Adipose tissue (tissue), 3 donors: Measurements from ENCODE around the gene LENG1. TPM values are rescaled to one million over a fixed set of nuclear protein-coding genes. Genes with fewer than 3 reads are reported as not detected.
"Not testable (repeated sequence)": the region's sequence is repeated elsewhere in the genome, so short reads cannot be mapped to it uniquely, and the experiment has no call there.

ENCODE experiments used
- H3K27ac ChIP-seq: one replicate; pipeline ENCODE4 v1.5.1; 2013; ENCODE audit warnings: low read depth, low read length
- WGBS, 3 donors: extraction: QIAGEN DNeasy Blood & Tissue Kit; methylation state at CpG; one replicate each; pipeline ENCODE4 v1.1.7; 2013; 5-methylcytosine and 5-hydroxymethylcytosine counted together
- polyA plus RNA-seq, 3 donors: library from polyadenylated mRNA; stranded (reverse); fragments of 200-250 nt; gene quantifications; one replicate each; pipeline ENCODE4 v1.2.3, GENCODE V29; 2013
- donor health status: healthy with polysubstance abuse.
- donor health status: Bipolar disorder and iron deficiency.
- donor health status: healthy.

LENG1 gene
- polyA plus RNA-seq: 1 to 10 TPM; 5.1 to 7.2 (median 6.2) TPM

GRCh38 chr19:54159352-54160181 lies at the start of gene LENG1:
LENG1 (minus strand) TSS chr19:54159721; CDS start chr19:54159695, 26 bp downstream.
- WGBS, 3 donors: 0 to 1% (median 0%) methylated on average over 70 to 72 of the region's 72 CpGs
- peak within 1 kb of the TSS; percentile 60 for H3K27ac ChIP-seq

- WGBS, 3 donors: 66 to 82% (median 79%) methylated on average over 8 of the region's 8 CpGs
- H3K27ac ChIP-seq: peak overlapping the region; percentile 90
These were observed 49.2 kb upstream of the LENG1 start for GRCh38 chr19:54208784-54209057.

GRCh38 chr19:54207983-54208783 lies 48.7 kb upstream of the LENG1 start:
- H3K27ac ChIP-seq: peak overlapping the region; percentile 90
- WGBS, 3 donors: 38 to 54% (median 53%) methylated on average over 17 to 18 of the region's 18 CpGs

GRCh38 chr19:54207676-54207982 lies 48.1 kb upstream of the LENG1 start:
- peak overlapping the region; percentile 66 for H3K27ac ChIP-seq
- WGBS, 3 donors: 45 to 76% (median 48%) methylated on average over 5 of the region's 5 CpGs

DNA sequence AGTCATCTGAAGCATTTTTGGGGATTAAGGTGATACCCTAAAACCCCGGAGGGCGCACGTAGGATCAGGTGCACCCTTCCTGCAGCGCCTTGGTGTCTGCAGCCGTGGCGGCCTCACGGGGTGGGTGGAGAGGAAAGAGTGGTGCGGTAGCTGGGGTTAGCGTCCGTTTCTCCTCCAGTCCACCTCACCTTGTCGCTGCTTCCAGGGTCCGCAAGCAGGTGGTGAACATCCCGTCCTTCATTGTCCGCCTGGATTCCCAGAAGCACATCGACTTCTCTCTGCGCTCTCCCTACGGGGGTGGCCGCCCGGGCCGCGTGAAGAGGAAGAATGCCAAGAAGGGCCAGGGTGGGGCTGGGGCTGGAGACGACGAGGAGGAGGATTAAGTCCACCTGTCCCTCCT lies 47.7 kb upstream of the LENG1 start:
- peak overlapping the region; percentile 66 for H3K27ac ChIP-seq
- WGBS, 3 donors: 56 to 78% (median 72%) methylated on average over 16 to 23 of the region's 23 CpGs

DNA sequence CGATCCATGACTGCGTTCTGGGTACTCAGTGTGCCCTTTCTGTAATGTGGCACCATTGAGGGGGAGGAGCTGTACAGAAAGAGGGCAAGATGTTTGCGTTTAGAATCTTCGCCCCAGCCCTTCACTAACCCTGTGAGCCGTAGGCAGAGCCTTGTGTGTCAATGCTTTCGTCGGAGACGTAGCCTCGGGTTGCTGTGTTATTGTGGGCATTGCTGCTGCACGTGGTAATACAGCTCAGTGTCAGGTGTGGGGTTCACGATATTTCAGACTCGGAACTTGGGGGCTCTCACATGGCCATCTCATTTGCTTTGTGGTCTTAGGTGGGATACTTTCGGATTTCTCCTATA lies 47.3 kb upstream of the LENG1 start:
- 78 to 81% (median 79%) methylated on average over 13 of the region's 13 CpGs for WGBS, 3 donors
- H3K27ac ChIP-seq: peak overlapping the region; percentile 66

GRCh38 chr19:54206030-54206830 lies 46.7 kb upstream of the LENG1 start:
- WGBS, 3 donors: 86 to 88% (median 87%) methylated on average over 26 to 27 of the region's 27 CpGs
- H3K27ac ChIP-seq: peak overlapping the region; percentile 66

DNA sequence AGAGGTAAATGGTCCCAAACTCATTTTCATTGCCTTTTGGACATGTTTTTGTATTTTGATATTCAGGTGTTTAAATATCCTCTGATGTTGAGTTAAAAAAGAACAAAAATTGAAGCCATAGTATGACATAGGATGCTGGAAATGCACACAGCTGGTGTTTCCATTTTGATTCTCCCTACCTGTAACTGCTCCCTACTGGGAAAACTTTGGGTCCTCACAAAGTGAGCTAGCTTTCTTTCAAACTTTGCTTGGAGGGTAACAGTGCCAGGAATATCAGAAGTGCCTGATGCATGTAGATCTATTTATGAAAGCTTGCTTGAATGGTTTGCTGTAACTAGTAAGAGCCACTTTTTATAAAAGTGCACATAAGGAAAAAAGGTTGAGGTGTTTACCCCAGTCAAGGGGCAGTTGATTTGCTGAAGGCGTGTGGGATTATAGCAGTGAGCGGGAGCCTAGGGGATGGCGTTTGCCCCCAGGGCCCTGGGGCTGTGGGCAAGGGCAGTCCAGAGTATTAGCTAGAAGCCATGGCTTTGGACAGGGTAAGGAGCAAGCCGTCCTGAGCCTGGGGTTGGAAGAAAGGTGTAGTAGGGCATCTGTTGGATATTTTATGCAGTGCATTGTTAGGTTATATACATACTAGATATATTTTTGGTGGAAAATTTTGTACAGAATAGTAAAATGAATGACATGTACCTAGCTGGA lies 45.4 kb upstream of the LENG1 start:
- no peak overlapping the region for H3K27ac ChIP-seq
- WGBS, 3 donors: 75 to 84% (median 77%) methylated on average over 4 of the region's 4 CpGs

DNA sequence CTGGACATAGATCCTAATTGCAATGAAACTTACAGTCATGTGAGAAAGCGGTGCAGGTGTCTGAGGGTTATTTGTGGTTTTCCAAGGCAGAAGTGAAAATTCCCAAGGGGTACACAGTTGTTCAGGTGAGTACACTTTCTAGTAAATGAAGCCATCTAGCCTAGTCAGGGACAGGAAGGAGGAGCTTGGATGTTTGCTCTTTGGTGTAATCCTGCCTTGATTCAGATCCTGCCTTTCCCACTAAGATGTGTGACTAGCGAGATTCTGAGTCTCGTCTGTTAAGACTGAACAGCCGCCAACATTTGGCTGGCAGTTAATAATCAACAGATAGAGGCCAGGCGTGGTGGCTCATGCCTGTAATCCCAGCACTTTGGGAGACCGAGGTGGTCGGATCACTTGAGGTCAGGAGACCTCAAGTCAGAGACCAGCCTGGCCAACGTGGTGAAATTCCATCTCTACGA lies 43.7 kb upstream of the LENG1 start:
- WGBS, 3 donors: 20 to 70% (median 67%) methylated on average over 9 of the region's 9 CpGs
- no peak overlapping the region for H3K27ac ChIP-seq

- no peak overlapping the region for H3K27ac ChIP-seq
- WGBS, 3 donors: 51 to 80% (median 63%) methylated on average over 13 of the region's 13 CpGs
These were observed 42.5 kb upstream of the LENG1 start for GRCh38 chr19:54201980-54202379.

DNA sequence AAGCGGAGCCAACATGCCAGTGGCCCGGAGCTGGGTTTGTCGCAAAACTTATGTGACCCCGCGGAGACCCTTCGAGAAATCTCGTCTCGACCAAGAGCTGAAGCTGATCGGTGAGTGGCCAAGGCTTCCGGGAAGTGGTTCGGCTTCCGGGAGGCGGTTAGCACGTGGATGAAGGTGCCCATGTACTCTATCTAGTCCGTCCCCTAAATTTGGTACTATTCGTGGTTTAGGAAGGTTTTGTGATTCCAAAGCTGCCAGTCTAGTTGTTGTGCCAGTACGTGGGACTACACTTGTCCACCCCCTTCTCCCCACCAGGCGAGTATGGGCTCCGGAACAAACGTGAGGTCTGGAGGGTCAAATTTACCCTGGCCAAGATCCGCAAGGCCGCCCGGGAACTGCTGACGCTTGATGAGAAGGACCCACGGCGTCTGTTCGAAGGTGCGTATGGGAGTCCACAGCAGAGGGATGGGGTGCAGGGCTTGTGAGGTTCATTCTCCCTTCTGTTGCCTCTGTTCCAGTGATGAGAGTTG lies 41.7 kb upstream of the LENG1 start:
- WGBS, 3 donors: 2 to 3% (median 2%) methylated on average over 28 of the region's 28 CpGs
- peak overlapping the region; percentile 91 for H3K27ac ChIP-seq

- no peak overlapping the region for H3K27ac ChIP-seq
- WGBS, 3 donors: 90 to 92% (median 90%) methylated on average over 16 of the region's 16 CpGs
These were observed 39.9 kb upstream of the LENG1 start for GRCh38 chr19:54199401-54199800.

- 75 to 86% (median 79%) methylated on average over 3 of the region's 3 CpGs for WGBS, 3 donors
These were observed 37.6 kb upstream of the LENG1 start for GRCh38 chr19:54197121-54197520.

DNA sequence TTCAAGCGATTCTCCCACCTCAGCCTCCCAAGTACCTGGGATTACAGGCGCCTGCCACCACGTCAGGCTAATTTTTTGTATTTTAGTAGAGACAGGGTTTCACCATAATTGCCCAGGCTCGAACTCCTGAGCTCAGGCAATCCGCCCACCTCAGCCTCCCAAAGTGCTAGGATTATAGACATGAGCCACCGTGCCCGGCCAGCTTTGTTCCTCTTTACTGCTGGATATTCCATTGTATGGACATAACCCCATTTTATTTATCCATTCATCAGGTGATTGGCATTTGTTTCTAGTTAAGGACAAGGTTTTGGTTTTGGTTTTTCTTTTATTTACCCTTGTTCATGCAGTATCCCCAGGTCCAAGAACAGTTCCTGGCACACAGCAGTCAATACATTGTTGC lies 37.0 kb upstream of the LENG1 start:
- no peak overlapping the region for H3K27ac ChIP-seq
- whole genome bisulfite sequencing, 3 donors: 93 to 95% (median 94%) methylated on average over 7 of the region's 7 CpGs

More at GRCh38 chr19:54197121-54197520, 37.6 kb upstream of the LENG1 start:
- H3K27ac ChIP-seq: no peak overlapping the region

GRCh38 chr19:54194463-54194862 lies 34.9 kb upstream of the LENG1 start:
- H3K27ac ChIP-seq: not testable (repeated sequence)

GRCh38 chr19:54193011-54193410 lies 33.5 kb upstream of the LENG1 start:
- H3K27ac ChIP-seq: no peak overlapping the region
- WGBS, 3 donors: 90 to 95% (median 95%) methylated on average over 11 of the region's 11 CpGs

More at GRCh38 chr19:54194463-54194862, 34.9 kb upstream of the LENG1 start:
- WGBS, 3 donors: 89 to 96% (median 95%) methylated on average over 12 of the region's 12 CpGs

- peak overlapping the region; percentile 80 for H3K27ac ChIP-seq
- 60 to 66% (median 65%) methylated on average over 19 of the region's 19 CpGs for WGBS, 3 donors
These were observed 32.4 kb upstream of the LENG1 start for GRCh38 chr19:54191811-54192453.
